DND-41 (cell line): ENCODE measurements around the gene CCDC117.

Experiments
- ATAC-seq: fragments of 200-7000 bp; cut with Tn5 transposase; 3 replicates; pipeline ENCODE4 v1.9.1; 2021; ENCODE audit warnings: low read depth; ENCODE audit not compliant: insufficient read depth
- DNase-seq: peaks from one replicate; pipeline ENCODE4 v3.0.0-alpha.2; 2020
- H2AFZ ChIP-seq: 2 replicates; pipeline ENCODE4 v1.6.0; 2012; ENCODE audit warnings: low read depth, low read length
- H3K27ac ChIP-seq: 2 replicates; pipeline ENCODE4 v1.5.1; 2012; ENCODE audit warnings: low read length, inconsistent platforms
- H3K27me3 ChIP-seq: fragments of 200-600 bp; sonication (generic); 2 replicates; pipeline ENCODE4 v1.6.0; 2012; ENCODE audit warnings: low read length, mild to moderate bottlenecking, inconsistent platforms; ENCODE audit not compliant: insufficient read depth, poor library complexity
- H3K36me3 ChIP-seq: 2 replicates; pipeline ENCODE4 v1.5.1; 2012; ENCODE audit warnings: low read length, inconsistent platforms; ENCODE audit not compliant: insufficient read depth
- H3K4me1 ChIP-seq: 2 replicates; pipeline ENCODE4 v1.5.1; 2012; ENCODE audit warnings: mild to moderate bottlenecking, low read length; ENCODE audit not compliant: insufficient read depth
- H3K4me2 ChIP-seq: 2 replicates; pipeline ENCODE4 v1.6.0; 2012; ENCODE audit warnings: mild to moderate bottlenecking, moderate library complexity, low read length, inconsistent platforms; ENCODE audit not compliant: insufficient read depth
- H3K4me3 ChIP-seq, 2 experiments: fragments of 200-600 bp in 1 of 2; shearing (Covaris generic) in 1 of 2; 2 replicates each; pipeline ENCODE4 v1.5.1; 2012 to 2016; ENCODE audit warnings: inconsistent platforms in 2 of 2, low read length in 2 of 2, mild to moderate bottlenecking in 2 of 2, low read depth in 1 of 2, moderate library complexity in 1 of 2
- H3K79me2 ChIP-seq: 2 replicates; pipeline ENCODE4 v1.6.0; 2012; ENCODE audit warnings: low read length, inconsistent platforms; ENCODE audit not compliant: insufficient read depth
- H3K9ac ChIP-seq: 2 replicates; pipeline ENCODE4 v1.6.0; 2012; ENCODE audit warnings: low read depth, mild to moderate bottlenecking, inconsistent platforms, low read length, moderate library complexity
- H3K9me3 ChIP-seq: 2 replicates; pipeline ENCODE4 v1.5.1; 2012; ENCODE audit warnings: low read length, moderate library complexity, mild to moderate bottlenecking, inconsistent platforms; ENCODE audit not compliant: insufficient read depth, severe bottlenecking
- H4K20me1 ChIP-seq: 2 replicates; pipeline ENCODE4 v1.6.0; 2012; ENCODE audit warnings: low read length; ENCODE audit not compliant: insufficient read depth
- CTCF ChIP-seq: IDR thresholded peaks from 2 replicates; pipeline ENCODE4 v1.5.1; 2012; ENCODE audit warnings: borderline replicate concordance, low read length, moderate library complexity, mild to moderate bottlenecking; ENCODE audit not compliant: poor library complexity, severe bottlenecking; ENCODE audit errors: extremely low read depth
- EZH2 ChIP-seq: IDR thresholded peaks from 3 replicates; pipeline ENCODE4 v1.6.1; 2012; ENCODE audit warnings: borderline replicate concordance, low read depth, mild to moderate bottlenecking, moderate library complexity, low read length, inconsistent platforms; ENCODE audit not compliant: severe bottlenecking

CCDC117 gene

GRCh38 chr22:28768701-28769393, 3.6 kb upstream of the CCDC117 start:
- H3K9me3 ChIP-seq: no peaks in the 10 kb centered on the region
- no peak overlapping the region for H2AFZ ChIP-seq
- no peak overlapping the region for H3K4me3 ChIP-seq
- H3K9ac ChIP-seq: no peak overlapping the region
- H3K4me2 ChIP-seq: no peak overlapping the region
- ATAC-seq (no peak), DNase-seq (no peak)
- H3K27me3 ChIP-seq: no peaks in the 10 kb centered on the region
- H4K20me1 ChIP-seq: peaks cover 5% of the 10 kb centered on the region; the same call in 1 of the 2 replicates
- no peaks in the 10 kb centered on the region; the same call in 1 of the 2 replicates for H3K36me3 ChIP-seq
- TF ChIP-seq EZH2 (no peak), CTCF (no peak)
- H3K79me2 ChIP-seq: peaks cover 14% of the 10 kb centered on the region
- peaks cover 10% of the 10 kb centered on the region for H3K4me1 ChIP-seq
- no peak overlapping the region for H3K27ac ChIP-seq

GRCh38 chr22:28769394-28770085, 3.0 kb upstream of the CCDC117 start:
- peaks cover 21% of the 10 kb centered on the region for H3K79me2 ChIP-seq
- TF ChIP-seq CTCF (no peak), EZH2 (no peak)
- H3K36me3 ChIP-seq: peaks cover 3% of the 10 kb centered on the region
- H3K9me3 ChIP-seq: no peaks in the 10 kb centered on the region
- ATAC-seq: no peak
- H3K27me3 ChIP-seq: no peaks in the 10 kb centered on the region
- H3K4me3 ChIP-seq: no peak overlapping the region
- DNase-seq: no peak
- H3K27ac ChIP-seq: no peak overlapping the region
- no peak overlapping the region for H3K4me2 ChIP-seq
- H4K20me1 ChIP-seq: peaks cover 5% of the 10 kb centered on the region; the same call in 1 of the 2 replicates
- no peak overlapping the region for H2AFZ ChIP-seq
- H3K9ac ChIP-seq: no peak overlapping the region
- H3K4me1 ChIP-seq: peaks cover 17% of the 10 kb centered on the region

GRCh38 chr22:28771195-28771791, 1.2 kb upstream of the CCDC117 start:
- no peak overlapping the region for H3K27ac ChIP-seq
- H3K9ac ChIP-seq: no peak overlapping the region
- H4K20me1 ChIP-seq: peaks cover 11% of the 10 kb centered on the region; the same call in 1 of the 2 replicates
- TF ChIP-seq EZH2 (no peak), CTCF (no peak)
- H2AFZ ChIP-seq: no peak overlapping the region
- no peaks in the 10 kb centered on the region for H3K9me3 ChIP-seq
- ATAC-seq (no peak), DNase-seq (no peak)
- H3K79me2 ChIP-seq: peaks cover 38% of the 10 kb centered on the region
- H3K27me3 ChIP-seq: no peaks in the 10 kb centered on the region
- peaks cover 35% of the 10 kb centered on the region for H3K4me1 ChIP-seq
- H3K4me3 ChIP-seq: no peak overlapping the region
- no peak overlapping the region for H3K4me2 ChIP-seq
- peaks cover 20% of the 10 kb centered on the region for H3K36me3 ChIP-seq
